Right renal cortex interstitium (tissue), 3 donors: Measurements from ENCODE around the gene MRPS17. TPM values are rescaled to one million over a fixed set of nuclear protein-coding genes. Genes with fewer than 3 reads are reported as not detected.

Experiments
- DNase-seq, 3 donors: peaks; one replicate each; pipeline ENCODE4 v3.0.0-alpha.2; 2013; ENCODE audit warnings: low read depth in 3 of 3, low spot score in 2 of 3
- polyA plus RNA-seq, 3 donors: library from polyadenylated mRNA; unstranded; fragments of 120-200 nt; gene quantifications; one replicate each; pipeline ENCODE4 v1.2.1, GENCODE V29; 2013; ENCODE audit not compliant: insufficient read length in 3 of 3

MRPS17 gene
- polyA plus RNA-seq, 3 donors, result 21.1 to 21.7 (median 21.4) TPM

GRCh38 chr7:55970561-55970960 lies 18.9 kb downstream of the MRPS17 start:
- DNase-seq, result no peak

GRCh38 chr7:55970978-55971377 lies 19.3 kb downstream of the MRPS17 start:
- no peak for DNase-seq

GRCh38 chr7:55973747-55974250 lies 22.1 kb downstream of the MRPS17 start:
- no peak for DNase-seq

GRCh38 chr7:55975988-55976633 lies 24.4 kb downstream of the MRPS17 start:
- no peak for DNase-seq

- no peak for DNase-seq
These were observed 26.2 kb downstream of the MRPS17 start for GRCh38 chr7:55977831-55978230.

- no peak for DNase-seq
These were observed 28.6 kb downstream of the MRPS17 start for GRCh38 chr7:55980266-55980665.

- DNase-seq, result no peak
These were observed 31.9 kb downstream of the MRPS17 start for GRCh38 chr7:55983537-55983936.

GRCh38 chr7:55992346-55992745 lies 40.7 kb downstream of the MRPS17 start:
- no peak for DNase-seq

- no peak for DNase-seq
These were observed 45.3 kb downstream of the MRPS17 start for GRCh38 chr7:55996856-55997500.

GRCh38 chr7:56003749-56004148 lies 52.1 kb downstream of the MRPS17 start:
- no peak for DNase-seq

Other genes with a start within 250 kb of the MRPS17 start
- under 1 TPM; 0.21 to 0.39 (median 0.27) TPM for gene SEPTIN14, start 89.1 kb upstream of the MRPS17 start, polyA plus RNA-seq
- 10 to 100 TPM; 12.4 to 13.9 (median 13.0) TPM for gene ZNF713, start 64.4 kb upstream of the MRPS17 start, polyA plus RNA-seq
- gene NIPSNAP2, start 12.7 kb downstream of the MRPS17 start, polyA plus RNA-seq, result 100 to 1,000 TPM; 112 to 136 (median 118) TPM
- 10 to 100 TPM; 30.6 to 36.6 (median 34.5) TPM for gene PSPH, start 99.6 kb downstream of the MRPS17 start, polyA plus RNA-seq
- 100 to 1,000 TPM; 201 to 250 (median 233) TPM for gene CCT6A, start 99.9 kb downstream of the MRPS17 start, polyA plus RNA-seq
- 100 to 1,000 TPM in 2 of 3 donors, 10 to 100 TPM in 1; 75.0 to 138 (median 115) TPM for gene SUMF2, start 112.4 kb downstream of the MRPS17 start, polyA plus RNA-seq
- gene PHKG1, start 141.1 kb downstream of the MRPS17 start, polyA plus RNA-seq, result 1 to 10 TPM in 2 of 3 donors, under 1 TPM in 1; 0.90 to 1.1 (median 1.1) TPM
- gene CHCHD2, start 154.6 kb downstream of the MRPS17 start, polyA plus RNA-seq, result 100 to 1,000 TPM; 232 to 257 (median 256) TPM
- 1 to 10 TPM; 1.6 to 3.3 (median 1.8) TPM for gene NUPR2, start 164.5 kb downstream of the MRPS17 start, polyA plus RNA-seq